Right lobe of liver (tissue), 4 donors: ENCODE measurements around the gene CYP20A1.

Source experiments
- CTCF ChIP-seq, 4 donors: fragments of 200-600 bp in 3 of 4; fragments of 450-650 bp in 1 of 4; IDR thresholded peaks; one replicate each; pipeline versions ENCODE4 v1.5.1 to v1.8.0; 2016 to 2022; ENCODE audit warnings: antibody characterized with exemption in 4 of 4, mild to moderate bottlenecking in 2 of 4
- POLR2A ChIP-seq: fragments of 450-650 bp; IDR thresholded peaks from one replicate; pipeline ENCODE4 v1.6.1; 2017; ENCODE audit warnings: antibody characterized with exemption, mild to moderate bottlenecking
- donor health status: DM: no; HTN: no; CAD: no.
- donor health status: DM: no; HTN: no; CAD: no.
- donor health status: DM: no; HTN: yes; CAD: no.

DNA sequence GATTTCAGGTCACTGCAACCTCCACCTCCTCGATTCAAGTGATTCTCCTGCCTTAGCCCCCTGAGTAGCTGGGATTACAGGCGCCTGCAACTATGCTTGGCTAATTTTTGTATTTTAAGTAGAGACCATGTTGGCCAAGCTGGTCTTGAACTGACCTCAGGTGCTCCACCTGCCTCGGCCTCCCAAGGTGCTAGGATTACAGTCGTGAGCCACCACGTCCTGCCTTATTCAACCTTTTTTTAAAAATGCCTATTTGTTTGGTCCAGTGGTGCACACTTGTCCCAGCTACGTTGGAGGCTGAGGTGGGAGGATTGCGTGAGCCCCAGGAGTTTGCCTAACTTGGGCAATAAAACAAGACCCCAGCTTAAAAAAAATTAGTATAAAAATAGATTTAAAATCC, 43.3 kb downstream of the CYP20A1 start:
- TF ChIP-seq POLR2A (no peak), CTCF (IDR thresholded peaks at IDR 0.05) (no peak)
